ENCODE data around the gene SPATS2.

- TF ChIP-seq, protein P1, sequence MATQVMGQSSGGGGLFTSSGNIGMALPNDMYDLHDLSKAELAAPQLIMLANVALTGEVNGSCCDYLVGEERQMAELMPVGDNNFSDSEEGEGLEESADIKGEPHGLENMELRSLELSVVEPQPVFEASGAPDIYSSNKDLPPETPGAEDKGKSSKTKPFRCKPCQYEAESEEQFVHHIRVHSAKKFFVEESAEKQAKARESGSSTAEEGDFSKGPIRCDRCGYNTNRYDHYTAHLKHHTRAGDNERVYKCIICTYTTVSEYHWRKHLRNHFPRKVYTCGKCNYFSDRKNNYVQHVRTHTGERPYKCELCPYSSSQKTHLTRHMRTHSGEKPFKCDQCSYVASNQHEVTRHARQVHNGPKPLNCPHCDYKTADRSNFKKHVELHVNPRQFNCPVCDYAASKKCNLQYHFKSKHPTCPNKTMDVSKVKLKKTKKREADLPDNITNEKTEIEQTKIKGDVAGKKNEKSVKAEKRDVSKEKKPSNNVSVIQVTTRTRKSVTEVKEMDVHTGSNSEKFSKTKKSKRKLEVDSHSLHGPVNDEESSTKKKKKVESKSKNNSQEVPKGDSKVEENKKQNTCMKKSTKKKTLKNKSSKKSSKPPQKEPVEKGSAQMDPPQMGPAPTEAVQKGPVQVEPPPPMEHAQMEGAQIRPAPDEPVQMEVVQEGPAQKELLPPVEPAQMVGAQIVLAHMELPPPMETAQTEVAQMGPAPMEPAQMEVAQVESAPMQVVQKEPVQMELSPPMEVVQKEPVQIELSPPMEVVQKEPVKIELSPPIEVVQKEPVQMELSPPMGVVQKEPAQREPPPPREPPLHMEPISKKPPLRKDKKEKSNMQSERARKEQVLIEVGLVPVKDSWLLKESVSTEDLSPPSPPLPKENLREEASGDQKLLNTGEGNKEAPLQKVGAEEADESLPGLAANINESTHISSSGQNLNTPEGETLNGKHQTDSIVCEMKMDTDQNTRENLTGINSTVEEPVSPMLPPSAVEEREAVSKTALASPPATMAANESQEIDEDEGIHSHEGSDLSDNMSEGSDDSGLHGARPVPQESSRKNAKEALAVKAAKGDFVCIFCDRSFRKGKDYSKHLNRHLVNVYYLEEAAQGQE (IDR thresholded peaks at IDR 0.05; ENCODE audit: low read depth), result no peak
- no peak for TF ChIP-seq MAX (IDR thresholded peaks at IDR 0.05)
These were observed 34.3 kb upstream of the SPATS2 start for GRCh38 chr12:49332891-49333371.

Data from Ishikawa (cell line).